A673 (cell line): Measurements from ENCODE around the gene SCD. TPM values are rescaled to one million over a fixed set of nuclear protein-coding genes. Genes with fewer than 3 reads are reported as not detected.

Experiments used
- BruUV-seq: library from RNA; stranded (reverse); fragments of 400-500 nt; replicated peaks from 2 replicates; lab custom pipeline; 2021; lab: Mats Ljungman, UMichigan
- CTCF ChIA-PET: fragments of 300-600 bp; sonication (Branson Sonifier 250); formaldehyde crosslinking; loops from one replicate; lab custom pipeline; 2022; ENCODE audit warnings: antibody characterized with exemption; lab: Charles Lee
- POLR2A ChIA-PET: fragments of 300-600 bp; sonication (Branson Sonifier 250); formaldehyde crosslinking; loops from one replicate; lab custom pipeline; 2022; ENCODE audit warnings: antibody characterized with exemption; ENCODE audit not compliant: low non-redundant PET; lab: Charles Lee
- DNase-seq: peaks from one replicate; pipeline ENCODE4 v3.0.0-alpha.2; 2015; ENCODE audit warnings: low spot score
- H3K27ac ChIP-seq: fragments of 200-600 bp; sonication (generic); 2 replicates; pipeline ENCODE4 v1.5.1; 2016; ENCODE audit warnings: mixed run types, low read depth, mild to moderate bottlenecking, mixed read lengths, antibody characterized with exemption, low read length; ENCODE audit not compliant: poor library complexity, severe bottlenecking
- H3K27me3 ChIP-seq: fragments of 200-600 bp; sonication (generic); replicated peaks from 2 replicates; pipeline ENCODE4 v1.6.1; 2017; ENCODE audit warnings: mixed run types, low read depth, mild to moderate bottlenecking, mixed read lengths, antibody characterized with exemption, low read length; ENCODE audit not compliant: insufficient read depth, poor library complexity
- H3K36me3 ChIP-seq: fragments of 200-600 bp; sonication (generic); 2 replicates; pipeline ENCODE4 v1.6.1; 2016; ENCODE audit warnings: mixed run types, mild to moderate bottlenecking, mixed read lengths, antibody characterized with exemption, low read length; ENCODE audit not compliant: insufficient read depth, poor library complexity, severe bottlenecking
- H3K4me1 ChIP-seq: fragments of 200-600 bp; sonication (generic); 2 replicates; pipeline ENCODE4 v1.6.1; 2017; ENCODE audit warnings: mixed run types, mild to moderate bottlenecking, mixed read lengths, antibody characterized with exemption, low read length; ENCODE audit not compliant: insufficient read depth, poor library complexity, severe bottlenecking
- H3K4me3 ChIP-seq: fragments of 200-600 bp; sonication (generic); 2 replicates; pipeline ENCODE4 v1.5.1; 2016; ENCODE audit warnings: low read depth, mixed run types, mild to moderate bottlenecking, mixed read lengths, low read length; ENCODE audit not compliant: poor library complexity, severe bottlenecking
- H3K9me3 ChIP-seq: fragments of 200-600 bp; sonication (generic); 2 replicates; pipeline ENCODE4 v1.6.1; 2016; ENCODE audit warnings: mixed run types, low read depth, mild to moderate bottlenecking, mixed read lengths, antibody characterized with exemption, low read length; ENCODE audit not compliant: poor library complexity, severe bottlenecking
- EZH2 ChIP-seq: fragments of 200-600 bp; sonication (generic); IDR thresholded peaks from 2 replicates; pipeline ENCODE4 v1.6.1; 2017; ENCODE audit warnings: borderline replicate concordance, low read depth, mild to moderate bottlenecking, mixed read lengths, antibody characterized with exemption, low read length; ENCODE audit not compliant: poor library complexity, severe bottlenecking
- intact Hi-C: fragments of 100-400 bp; cut with micrococcal nuclease; formaldehyde crosslinking; loops from one replicate; pipeline ENCODE4 v1.10.0; 2022; ENCODE audit not compliant: unreplicated experiment
- total RNA-seq: library from RNA; stranded (reverse); gene quantifications from 2 replicates; pipeline ENCODE4 v1.2.3, GENCODE V29; 2021
- TF ChIP-seq, protein P1 (sequence below): fragments of 300-800, 200-600 bp; sonication (generic); conservative IDR thresholded peaks from 2 replicates; pipeline ENCODE4 v1.5.1; 2017; ENCODE audit warnings: low read depth, mild to moderate bottlenecking, antibody characterized with exemption, low read length, moderate library complexity, mixed read lengths

The SCD gene
- total RNA-seq, 1 experiment from 2014 or later: 519 TPM

DNA sequence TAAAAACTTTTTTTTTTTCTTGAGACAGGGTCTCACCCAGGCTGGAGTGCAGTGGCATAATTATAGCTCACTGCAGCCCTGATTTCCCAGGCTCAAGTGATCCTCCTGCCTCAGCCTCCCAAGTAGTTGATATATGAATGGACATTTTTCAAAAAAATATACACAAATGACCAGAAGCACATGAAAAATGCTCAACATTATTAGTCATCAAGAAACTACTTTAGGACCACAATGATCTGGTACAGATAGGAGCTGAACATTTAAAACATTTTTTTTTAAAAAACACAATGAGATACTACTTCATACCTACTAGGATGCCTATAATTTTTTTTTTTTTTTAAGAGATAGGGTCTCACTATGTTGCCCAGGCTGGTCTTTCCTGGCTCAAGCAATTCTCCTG lies 21.7 kb downstream of the SCD start:
- intact Hi-C loops: no loop called here
- Histone ChIP-seq H3K4me1 (peaks cover 49% of the 10 kb centered on the region), H3K36me3 (peaks cover 9% of the 10 kb centered on the region), H3K27me3 (no peaks in the 10 kb centered on the region), H3K27ac (no peak overlapping the region), H3K4me3 (no peak overlapping the region), H3K9me3 (no peaks in the 10 kb centered on the region)
- no TSS peak for BruUV-seq
- ChIA-PET POLR2A (interaction anchor here (0.6 kb wide), 1 partner anchor 155 kb away, joined by 5 read pairs; no protein-coding TSS in a partner anchor), CTCF (no interaction called here)
- no peak for DNase-seq
- TF ChIP-seq, protein P1, sequence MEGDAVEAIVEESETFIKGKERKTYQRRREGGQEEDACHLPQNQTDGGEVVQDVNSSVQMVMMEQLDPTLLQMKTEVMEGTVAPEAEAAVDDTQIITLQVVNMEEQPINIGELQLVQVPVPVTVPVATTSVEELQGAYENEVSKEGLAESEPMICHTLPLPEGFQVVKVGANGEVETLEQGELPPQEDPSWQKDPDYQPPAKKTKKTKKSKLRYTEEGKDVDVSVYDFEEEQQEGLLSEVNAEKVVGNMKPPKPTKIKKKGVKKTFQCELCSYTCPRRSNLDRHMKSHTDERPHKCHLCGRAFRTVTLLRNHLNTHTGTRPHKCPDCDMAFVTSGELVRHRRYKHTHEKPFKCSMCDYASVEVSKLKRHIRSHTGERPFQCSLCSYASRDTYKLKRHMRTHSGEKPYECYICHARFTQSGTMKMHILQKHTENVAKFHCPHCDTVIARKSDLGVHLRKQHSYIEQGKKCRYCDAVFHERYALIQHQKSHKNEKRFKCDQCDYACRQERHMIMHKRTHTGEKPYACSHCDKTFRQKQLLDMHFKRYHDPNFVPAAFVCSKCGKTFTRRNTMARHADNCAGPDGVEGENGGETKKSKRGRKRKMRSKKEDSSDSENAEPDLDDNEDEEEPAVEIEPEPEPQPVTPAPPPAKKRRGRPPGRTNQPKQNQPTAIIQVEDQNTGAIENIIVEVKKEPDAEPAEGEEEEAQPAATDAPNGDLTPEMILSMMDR: no peak
- TF ChIP-seq EZH2: no peak

DNA sequence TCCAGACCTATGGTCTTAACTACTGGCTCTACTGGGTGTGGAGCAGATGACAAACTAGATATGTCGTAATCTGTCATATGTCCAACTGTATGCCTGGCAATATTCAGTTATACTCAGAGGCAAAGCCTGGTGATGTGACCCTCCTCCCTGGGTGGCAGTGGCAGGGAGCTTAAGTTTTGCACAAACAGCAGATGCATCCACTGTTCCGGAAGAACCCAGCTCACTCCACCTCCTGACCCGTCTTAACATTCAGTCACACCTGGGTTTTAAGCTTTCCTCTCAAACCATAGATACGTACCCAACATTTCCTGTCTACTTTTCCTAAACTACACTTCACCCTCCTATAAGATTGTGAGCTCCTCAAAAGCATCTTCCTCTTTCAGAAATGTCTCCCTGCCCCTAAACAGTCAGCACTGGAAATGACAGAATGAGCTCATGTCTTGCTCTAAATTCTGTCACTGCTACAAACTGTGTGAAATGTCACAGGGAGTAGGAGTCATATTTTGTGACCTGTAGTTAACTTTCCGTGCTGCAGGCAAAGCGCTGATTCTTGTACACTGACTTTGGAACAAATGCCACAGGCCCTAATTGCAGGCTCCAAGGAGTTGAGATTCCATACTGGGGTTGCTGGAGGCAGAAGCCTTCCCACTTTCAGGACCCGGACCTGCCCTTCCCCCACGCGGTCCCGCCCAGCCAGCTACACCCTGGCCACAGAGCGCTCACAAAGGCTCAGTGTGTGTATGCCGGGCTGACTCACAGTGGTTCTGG lies 23.9 kb downstream of the SCD start:
- H3K27me3 ChIP-seq: no peaks in the 10 kb centered on the region
- CTCF ChIA-PET: no interaction called here
- H3K36me3 ChIP-seq: peaks cover 9% of the 10 kb centered on the region
- H3K9me3 ChIP-seq: no peaks in the 10 kb centered on the region
- no peak overlapping the region for H3K4me3 ChIP-seq
- peaks cover 30% of the 10 kb centered on the region for H3K4me1 ChIP-seq
- intact Hi-C loops: no loop called here
- no peak for TF ChIP-seq EZH2
- TF ChIP-seq, protein P1: no peak
- no TSS peak for BruUV-seq
- DNase-seq: no peak
- peak overlapping the region; percentile 71 for H3K27ac ChIP-seq
- POLR2A ChIA-PET: no interaction called here

DNA sequence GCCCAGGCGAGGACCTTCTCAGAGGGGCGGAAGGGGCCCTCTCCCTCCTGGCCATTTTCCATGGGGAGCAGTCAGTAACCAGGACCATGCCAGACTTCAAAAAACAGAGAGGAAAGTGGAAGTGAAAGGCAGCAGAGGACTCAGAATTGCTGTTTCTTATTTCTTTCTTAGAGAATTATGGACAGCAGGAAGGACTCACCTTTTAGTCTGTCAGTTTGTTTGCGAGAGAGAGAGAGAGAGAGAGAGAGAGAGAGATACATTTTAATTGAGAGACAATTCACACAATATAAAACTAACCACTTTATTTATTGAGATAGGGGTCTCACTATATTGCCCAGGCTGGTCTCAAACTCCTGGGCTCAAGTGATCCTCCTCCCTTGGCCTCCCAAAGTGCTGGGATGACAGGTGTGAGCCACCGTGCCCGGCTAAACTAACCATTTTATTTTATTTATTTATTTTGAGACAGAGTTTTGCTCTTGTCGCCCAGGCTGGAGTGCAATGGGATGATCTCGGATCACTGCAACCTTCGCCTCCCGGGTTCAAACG lies 24.5 kb downstream of the SCD start:
- Histone ChIP-seq H3K27ac (peak overlapping the region; percentile 71), H3K4me1 (peaks cover 30% of the 10 kb centered on the region), H3K27me3 (no peaks in the 10 kb centered on the region), H3K9me3 (no peaks in the 10 kb centered on the region), H3K4me3 (no peak overlapping the region), H3K36me3 (peaks cover 9% of the 10 kb centered on the region)
- BruUV-seq: no TSS peak
- CTCF ChIA-PET: no interaction called here
- intact Hi-C loops: no loop called here
- no peak for TF ChIP-seq EZH2
- TF ChIP-seq, protein P1: no peak
- POLR2A ChIA-PET: no interaction called here
- DNase-seq: no peak
